ENCODE data around the gene CDCA3.

CDCA3 gene

DNA sequence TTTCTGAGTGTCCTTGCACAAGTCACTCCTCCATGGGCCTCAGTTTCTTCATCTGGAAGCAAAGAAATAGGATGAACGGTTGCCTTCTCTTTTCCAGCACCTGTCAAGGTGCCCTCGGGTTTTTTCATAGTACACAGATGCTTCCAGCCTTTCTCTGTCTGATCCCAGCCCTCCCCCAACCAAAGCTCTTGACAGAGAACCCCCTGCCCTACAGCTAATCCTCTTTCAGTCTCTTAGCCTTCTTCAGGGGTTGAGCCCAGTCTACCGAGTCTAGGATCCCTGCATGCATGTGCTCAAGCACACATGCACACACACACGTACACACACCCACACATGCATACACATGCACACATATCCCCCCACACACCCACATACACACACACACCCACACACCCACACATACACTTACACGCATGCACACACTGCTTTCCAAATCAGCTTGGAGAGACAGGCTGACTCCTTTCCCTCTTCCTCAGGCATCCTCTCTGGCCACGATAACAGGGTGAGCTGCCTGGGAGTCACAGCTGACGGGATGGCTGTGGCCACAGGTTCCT lies 4.7 kb downstream of the CDCA3 start:
- TF ChIP-seq, protein P1, sequence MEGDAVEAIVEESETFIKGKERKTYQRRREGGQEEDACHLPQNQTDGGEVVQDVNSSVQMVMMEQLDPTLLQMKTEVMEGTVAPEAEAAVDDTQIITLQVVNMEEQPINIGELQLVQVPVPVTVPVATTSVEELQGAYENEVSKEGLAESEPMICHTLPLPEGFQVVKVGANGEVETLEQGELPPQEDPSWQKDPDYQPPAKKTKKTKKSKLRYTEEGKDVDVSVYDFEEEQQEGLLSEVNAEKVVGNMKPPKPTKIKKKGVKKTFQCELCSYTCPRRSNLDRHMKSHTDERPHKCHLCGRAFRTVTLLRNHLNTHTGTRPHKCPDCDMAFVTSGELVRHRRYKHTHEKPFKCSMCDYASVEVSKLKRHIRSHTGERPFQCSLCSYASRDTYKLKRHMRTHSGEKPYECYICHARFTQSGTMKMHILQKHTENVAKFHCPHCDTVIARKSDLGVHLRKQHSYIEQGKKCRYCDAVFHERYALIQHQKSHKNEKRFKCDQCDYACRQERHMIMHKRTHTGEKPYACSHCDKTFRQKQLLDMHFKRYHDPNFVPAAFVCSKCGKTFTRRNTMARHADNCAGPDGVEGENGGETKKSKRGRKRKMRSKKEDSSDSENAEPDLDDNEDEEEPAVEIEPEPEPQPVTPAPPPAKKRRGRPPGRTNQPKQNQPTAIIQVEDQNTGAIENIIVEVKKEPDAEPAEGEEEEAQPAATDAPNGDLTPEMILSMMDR (IDR thresholded peaks at IDR 0.05): no peak

DNA sequence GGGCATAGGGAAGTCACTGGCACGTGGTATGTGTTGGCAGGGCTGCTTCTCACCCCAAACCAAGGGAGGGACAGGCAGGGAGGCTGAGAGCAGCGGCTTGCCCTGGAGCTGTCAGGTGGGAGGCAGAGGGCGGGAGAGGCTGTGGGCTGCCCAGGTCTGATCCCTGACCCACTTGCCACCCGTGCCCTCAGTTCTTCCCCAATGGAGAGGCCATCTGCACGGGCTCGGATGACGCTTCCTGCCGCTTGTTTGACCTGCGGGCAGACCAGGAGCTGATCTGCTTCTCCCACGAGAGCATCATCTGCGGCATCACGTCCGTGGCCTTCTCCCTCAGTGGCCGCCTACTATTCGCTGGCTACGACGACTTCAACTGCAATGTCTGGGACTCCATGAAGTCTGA lies 5.7 kb downstream of the CDCA3 start:
- TF ChIP-seq, protein P1 (IDR thresholded peaks at IDR 0.05): no peak

DNA sequence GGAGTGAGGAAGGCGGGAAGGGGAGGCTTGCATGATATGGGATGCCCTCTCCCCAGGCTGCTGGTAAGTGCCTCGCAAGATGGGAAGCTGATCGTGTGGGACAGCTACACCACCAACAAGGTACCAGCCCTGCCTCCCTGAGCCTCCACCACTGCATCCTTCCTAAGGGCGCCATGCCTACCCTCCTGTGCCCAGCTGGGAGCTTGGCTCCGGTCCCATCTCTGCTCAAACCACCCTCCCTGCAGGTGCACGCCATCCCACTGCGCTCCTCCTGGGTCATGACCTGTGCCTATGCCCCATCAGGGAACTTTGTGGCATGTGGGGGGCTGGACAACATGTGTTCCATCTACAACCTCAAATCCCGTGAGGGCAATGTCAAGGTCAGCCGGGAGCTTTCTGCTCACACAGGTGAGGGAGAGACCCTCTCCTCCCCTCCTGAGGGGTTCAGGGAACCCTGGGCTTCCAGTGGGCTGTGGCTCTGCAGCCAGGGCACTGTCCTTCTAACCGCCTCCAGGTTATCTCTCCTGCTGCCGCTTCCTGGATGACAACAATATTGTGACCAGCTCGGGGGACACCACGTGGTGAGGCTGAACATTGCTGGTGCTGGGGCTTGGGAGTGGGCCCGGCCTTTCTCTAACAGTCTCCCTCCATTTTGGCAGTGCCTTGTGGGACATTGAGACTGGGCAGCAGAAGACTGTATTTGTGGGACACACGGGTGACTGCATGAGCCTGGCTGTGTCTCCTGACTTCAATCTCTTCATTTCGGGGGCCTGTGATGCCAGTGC lies 7.8 kb downstream of the CDCA3 start:
- TF ChIP-seq, protein P1 (IDR thresholded peaks at IDR 0.05): no peak

DNA sequence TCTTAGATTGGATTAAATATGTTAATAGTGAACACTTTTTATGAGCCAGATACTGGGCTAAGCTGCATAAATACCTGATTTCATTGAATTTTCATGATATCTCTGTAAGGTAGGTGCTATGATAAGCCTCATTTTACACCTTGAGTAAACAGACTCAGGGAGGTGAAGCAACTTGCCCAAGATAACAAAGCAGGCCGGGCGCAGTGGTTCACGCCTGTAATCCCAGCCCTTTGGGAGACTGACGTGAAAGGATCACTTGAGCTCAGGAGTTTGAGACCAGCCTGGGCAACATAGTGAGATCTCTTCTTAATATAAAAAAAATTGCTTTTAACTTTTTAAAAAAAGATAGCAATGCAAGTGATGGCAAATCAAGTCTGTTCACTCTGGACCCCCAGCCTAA lies 9.0 kb downstream of the CDCA3 start:
- TF ChIP-seq, protein P1 (IDR thresholded peaks at IDR 0.05): no peak

DNA sequence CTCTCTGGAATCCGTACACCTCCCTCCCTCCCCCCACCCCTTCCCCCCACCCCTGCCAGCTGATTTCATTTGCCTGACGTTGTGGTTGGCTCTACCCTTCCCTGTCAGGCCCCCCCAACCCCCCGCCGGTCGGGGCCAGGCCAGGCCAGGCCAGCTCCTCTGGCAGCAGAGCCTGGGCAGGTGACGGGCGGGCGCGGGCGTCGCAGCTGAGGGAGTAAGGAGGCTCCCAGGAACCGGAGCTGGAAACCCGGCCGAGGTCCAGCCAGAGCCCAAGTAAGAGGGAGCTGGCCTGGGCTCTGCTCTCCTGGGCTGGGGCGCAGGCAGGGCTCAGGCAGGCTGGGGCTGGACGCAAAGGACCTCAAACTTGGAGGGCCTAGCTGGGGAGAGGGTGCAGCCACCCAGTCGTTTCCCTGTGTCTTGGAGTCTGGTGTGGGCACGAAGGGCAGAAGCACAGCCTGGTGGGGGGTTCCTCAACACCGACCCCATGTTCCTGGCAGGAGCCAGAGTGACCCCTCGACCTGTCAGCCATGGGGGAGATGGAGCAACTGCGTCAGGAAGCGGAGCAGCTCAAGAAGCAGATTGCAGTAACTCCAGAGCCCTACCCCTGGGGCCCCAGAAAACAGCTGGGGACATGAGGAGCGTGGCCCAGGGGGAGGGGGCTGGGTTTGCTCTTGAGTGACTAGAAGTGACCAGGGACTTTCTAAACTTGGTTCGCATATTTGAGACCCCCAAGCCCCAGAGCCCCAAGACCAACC lies 10.1 kb downstream of the CDCA3 start, which contains the start of gene GNB3:
Gene GNB3 (plus strand): TSS at position 165 of the 755 bp plus-strand sequence. CDS start 363 bp downstream, at position 528.
- TF ChIP-seq, protein P1 (IDR thresholded peaks at IDR 0.05): no peak

DNA sequence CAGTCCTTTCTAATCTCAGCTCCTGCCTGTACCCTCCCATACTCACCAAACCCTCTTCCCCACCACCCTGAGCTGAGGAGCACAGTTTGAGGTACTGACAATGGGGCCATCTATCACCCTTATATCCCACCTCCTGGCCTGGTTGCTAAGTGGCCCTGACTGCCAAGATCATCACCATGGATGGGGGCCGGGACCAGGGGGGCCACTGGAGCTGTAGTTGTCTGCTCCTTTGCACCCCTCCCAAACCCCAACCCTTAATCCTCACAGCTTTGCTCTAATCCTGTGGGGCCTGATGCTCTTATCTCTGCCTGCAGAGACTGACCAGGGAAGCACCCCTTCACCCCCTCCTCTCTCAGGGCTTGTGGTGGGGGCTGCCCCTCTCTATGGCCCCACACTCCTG lies 10.8 kb downstream of the CDCA3 start:
- TF ChIP-seq, protein P1 (IDR thresholded peaks at IDR 0.05): no peak

DNA sequence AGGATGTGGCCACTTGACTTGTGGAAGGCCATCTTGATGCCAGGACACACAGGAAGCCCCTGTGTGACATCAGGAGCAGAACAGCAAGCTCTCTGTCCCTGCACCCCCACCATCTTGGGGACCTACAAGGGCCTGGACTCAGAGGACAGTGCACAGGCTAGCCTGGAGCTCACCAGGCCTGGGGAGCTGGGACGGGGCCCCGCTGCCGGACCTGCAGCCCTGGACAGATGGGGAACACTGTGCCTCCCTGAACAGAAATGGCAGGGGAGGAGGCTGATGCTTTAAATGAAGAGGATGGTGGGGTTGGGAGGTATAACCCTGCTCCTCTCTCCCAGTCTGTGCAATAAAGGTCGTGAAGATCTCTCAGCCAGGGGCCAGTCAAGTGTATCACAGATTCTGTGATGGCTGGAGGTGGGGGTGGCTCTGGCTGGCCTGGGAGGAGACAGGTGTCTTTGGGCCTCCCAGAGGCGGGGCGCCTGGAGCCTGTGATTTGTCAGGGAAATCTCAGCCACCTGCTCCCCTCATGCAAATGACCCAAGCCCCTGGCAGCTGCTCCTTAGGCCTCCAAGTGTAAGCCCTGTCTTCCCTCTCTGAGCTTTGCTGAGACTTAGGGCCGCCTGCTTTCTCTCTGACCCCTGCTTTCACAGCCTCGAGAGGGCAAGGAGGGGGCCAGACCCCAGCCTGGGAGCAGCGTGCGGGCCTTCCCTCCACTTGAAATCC lies 11.4 kb downstream of the CDCA3 start:
- TF ChIP-seq, protein P1 (IDR thresholded peaks at IDR 0.05): no peak

Measured in LNCAP (cell line).